ENCODE data around the gene RADIL.

DNA sequence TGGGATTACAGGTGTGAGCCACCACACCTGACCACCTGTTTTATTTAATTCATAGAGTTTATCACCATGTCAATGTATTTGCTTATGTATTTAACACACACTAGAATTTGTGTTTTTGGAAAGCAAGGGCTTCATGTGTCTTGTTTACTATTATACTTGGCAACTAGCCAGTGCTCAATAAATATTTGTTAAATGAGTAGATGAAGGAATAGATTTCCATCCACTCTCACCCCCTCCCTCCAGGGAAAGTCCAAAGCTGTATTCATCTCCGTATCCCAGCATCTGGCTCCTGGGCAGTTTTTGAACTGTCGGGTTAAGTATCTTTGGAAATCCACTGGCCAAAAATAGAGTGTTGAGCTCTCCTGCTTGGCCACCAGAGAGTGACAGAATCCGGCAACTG lies 4.6 kb upstream of the RADIL start:
- TF ChIP-seq, protein P1, sequence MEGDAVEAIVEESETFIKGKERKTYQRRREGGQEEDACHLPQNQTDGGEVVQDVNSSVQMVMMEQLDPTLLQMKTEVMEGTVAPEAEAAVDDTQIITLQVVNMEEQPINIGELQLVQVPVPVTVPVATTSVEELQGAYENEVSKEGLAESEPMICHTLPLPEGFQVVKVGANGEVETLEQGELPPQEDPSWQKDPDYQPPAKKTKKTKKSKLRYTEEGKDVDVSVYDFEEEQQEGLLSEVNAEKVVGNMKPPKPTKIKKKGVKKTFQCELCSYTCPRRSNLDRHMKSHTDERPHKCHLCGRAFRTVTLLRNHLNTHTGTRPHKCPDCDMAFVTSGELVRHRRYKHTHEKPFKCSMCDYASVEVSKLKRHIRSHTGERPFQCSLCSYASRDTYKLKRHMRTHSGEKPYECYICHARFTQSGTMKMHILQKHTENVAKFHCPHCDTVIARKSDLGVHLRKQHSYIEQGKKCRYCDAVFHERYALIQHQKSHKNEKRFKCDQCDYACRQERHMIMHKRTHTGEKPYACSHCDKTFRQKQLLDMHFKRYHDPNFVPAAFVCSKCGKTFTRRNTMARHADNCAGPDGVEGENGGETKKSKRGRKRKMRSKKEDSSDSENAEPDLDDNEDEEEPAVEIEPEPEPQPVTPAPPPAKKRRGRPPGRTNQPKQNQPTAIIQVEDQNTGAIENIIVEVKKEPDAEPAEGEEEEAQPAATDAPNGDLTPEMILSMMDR (IDR thresholded peaks at IDR 0.05), result no peak
- no peak for TF ChIP-seq POLR2A (IDR thresholded peaks at IDR 0.05)

All from lower leg skin (tissue), 3 donors.